HL-60 (cell line): ENCODE results near the gene FYN.

Source experiments
- POLR2AphosphoS5 ChIP-seq: IDR thresholded peaks from 2 replicates; pipeline ENCODE4 v1.6.1; 2012; ENCODE audit warnings: low read depth
- REST ChIP-seq: IDR thresholded peaks from 2 replicates; pipeline ENCODE4 v1.6.1; 2012; ENCODE audit warnings: low read depth; ENCODE audit not compliant: insufficient replicate concordance
- TF ChIP-seq, protein P1 (sequence below): IDR thresholded peaks from one replicate; pipeline ENCODE4 v1.5.1; 2011; ENCODE audit warnings: low read length, control low read depth, inconsistent platforms; ENCODE audit not compliant: insufficient read depth

GRCh38 chr6:111741177-111741952 lies 131.9 kb downstream of the FYN start:
- TF ChIP-seq REST, result no peak
- TF ChIP-seq, protein P1, sequence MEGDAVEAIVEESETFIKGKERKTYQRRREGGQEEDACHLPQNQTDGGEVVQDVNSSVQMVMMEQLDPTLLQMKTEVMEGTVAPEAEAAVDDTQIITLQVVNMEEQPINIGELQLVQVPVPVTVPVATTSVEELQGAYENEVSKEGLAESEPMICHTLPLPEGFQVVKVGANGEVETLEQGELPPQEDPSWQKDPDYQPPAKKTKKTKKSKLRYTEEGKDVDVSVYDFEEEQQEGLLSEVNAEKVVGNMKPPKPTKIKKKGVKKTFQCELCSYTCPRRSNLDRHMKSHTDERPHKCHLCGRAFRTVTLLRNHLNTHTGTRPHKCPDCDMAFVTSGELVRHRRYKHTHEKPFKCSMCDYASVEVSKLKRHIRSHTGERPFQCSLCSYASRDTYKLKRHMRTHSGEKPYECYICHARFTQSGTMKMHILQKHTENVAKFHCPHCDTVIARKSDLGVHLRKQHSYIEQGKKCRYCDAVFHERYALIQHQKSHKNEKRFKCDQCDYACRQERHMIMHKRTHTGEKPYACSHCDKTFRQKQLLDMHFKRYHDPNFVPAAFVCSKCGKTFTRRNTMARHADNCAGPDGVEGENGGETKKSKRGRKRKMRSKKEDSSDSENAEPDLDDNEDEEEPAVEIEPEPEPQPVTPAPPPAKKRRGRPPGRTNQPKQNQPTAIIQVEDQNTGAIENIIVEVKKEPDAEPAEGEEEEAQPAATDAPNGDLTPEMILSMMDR, result no peak
- no peak for TF ChIP-seq POLR2AphosphoS5
